NB4 (cell line): ENCODE measurements around the gene ARHGAP11A.

ENCODE experiments used
- DNase-seq: peaks from one replicate; pipeline ENCODE4 v3.0.0; 2010; ENCODE audit warnings: low read depth
- H3K4me3 ChIP-seq: one replicate; pipeline ENCODE4 v1.5.1; 2011; ENCODE audit warnings: mild to moderate bottlenecking, low read depth, low read length, moderate library complexity
- CTCF ChIP-seq: IDR thresholded peaks from one replicate; pipeline ENCODE4 v1.5.1; 2012; ENCODE audit warnings: low read depth, low read length
- MAX ChIP-seq: IDR thresholded peaks from 2 replicates; pipeline ENCODE4 v1.6.1; 2011; ENCODE audit warnings: low read depth, low read length
- MYC ChIP-seq: IDR thresholded peaks from 2 replicates; pipeline ENCODE4 v1.6.1; 2011; ENCODE audit warnings: low read depth, low read length
- POLR2A ChIP-seq: IDR thresholded peaks from 2 replicates; pipeline ENCODE4 v1.6.1; 2011; ENCODE audit warnings: mild to moderate bottlenecking; ENCODE audit not compliant: insufficient read length; ENCODE audit errors: extremely low read depth

Gene ARHGAP11A

GRCh38 chr15:32659340-32660155, 44.2 kb downstream of the ARHGAP11A start:
- no peak overlapping the region for H3K4me3 ChIP-seq
- TF ChIP-seq POLR2A (no peak), CTCF (no peak), MAX (no peak), MYC (no peak)
- no peak for DNase-seq

DNA sequence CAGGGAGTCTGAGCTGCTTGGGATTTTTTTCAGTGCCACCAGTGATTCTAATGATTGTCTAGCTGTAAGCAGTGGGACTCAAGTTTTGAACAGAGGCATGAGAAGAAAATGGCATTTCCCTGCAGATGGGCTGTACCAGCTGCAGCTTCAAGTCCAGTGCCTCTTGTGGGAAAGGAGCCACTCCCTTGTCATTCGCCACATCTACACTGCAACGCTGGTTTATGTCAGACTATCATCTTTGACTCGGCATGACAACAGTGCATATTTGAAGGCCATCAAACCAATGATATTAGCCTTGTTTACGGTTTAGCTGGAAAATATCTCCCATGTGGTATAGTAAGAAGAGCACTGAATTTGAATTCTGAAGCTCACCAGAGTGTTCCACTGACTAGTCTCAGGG, 48.4 kb downstream of the ARHGAP11A start:
- TF ChIP-seq MAX (no peak), POLR2A (no peak), MYC (no peak), CTCF (no peak)
- no peak for DNase-seq
- H3K4me3 ChIP-seq, result no peak overlapping the region

DNA sequence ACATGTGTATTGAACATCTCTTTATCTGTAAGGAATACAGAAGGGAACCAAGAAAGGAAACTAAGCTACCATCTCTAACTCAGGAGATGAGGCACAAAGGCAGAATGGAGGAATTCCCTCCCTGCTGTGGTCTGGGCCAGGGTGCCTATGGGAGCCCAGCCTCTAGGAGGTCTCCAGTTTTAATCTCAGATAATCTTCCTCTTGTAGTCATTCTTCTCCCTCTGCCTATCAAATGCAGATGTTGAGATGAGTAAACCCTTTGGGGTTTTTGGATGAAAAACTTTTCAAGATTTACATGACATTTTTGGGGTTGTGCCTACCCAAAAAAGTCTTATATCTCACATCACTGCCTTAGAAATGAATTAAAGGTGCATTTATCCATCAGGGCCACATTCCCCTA, 49.5 kb downstream of the ARHGAP11A start:
- DNase-seq, result no peak
- no peak for TF ChIP-seq POLR2A
- no peak for TF ChIP-seq MAX
- no peak for TF ChIP-seq CTCF
- no peak for TF ChIP-seq MYC

DNA sequence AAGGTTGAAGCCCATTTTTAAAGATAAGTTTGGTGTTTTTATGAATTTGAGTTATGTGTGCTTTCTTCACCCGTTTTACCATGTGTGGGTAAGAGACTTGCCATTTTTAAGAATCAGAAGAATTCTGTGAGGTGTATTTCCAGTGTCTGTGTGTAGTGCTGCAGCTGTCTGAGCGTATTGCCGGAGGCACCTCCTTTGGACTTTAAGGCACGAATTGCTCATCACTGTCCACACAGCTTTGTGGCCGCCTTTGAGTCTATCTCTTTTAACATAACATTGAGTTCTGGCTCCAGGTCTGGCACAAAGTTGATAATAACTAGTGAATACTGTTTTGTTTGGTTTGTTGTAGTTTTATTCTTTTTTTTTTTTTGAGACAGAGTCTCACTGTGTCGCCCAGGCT, 52.0 kb downstream of the ARHGAP11A start:
- H3K4me3 ChIP-seq, result no peak overlapping the region
- no peak for TF ChIP-seq MYC
- no peak for TF ChIP-seq POLR2A
- TF ChIP-seq CTCF, result no peak
- no peak for TF ChIP-seq MAX
- no peak for DNase-seq

More for the DNA sequence above, 49.5 kb downstream of the ARHGAP11A start:
- H3K4me3 ChIP-seq, result no peak overlapping the region

- no peak overlapping the region for H3K4me3 ChIP-seq
- DNase-seq, result no peak
- no peak for TF ChIP-seq POLR2A
- TF ChIP-seq MAX, result no peak
- TF ChIP-seq MYC, result no peak
- no peak for TF ChIP-seq CTCF
These were observed 53.6 kb downstream of the ARHGAP11A start for GRCh38 chr15:32668942-32669341.
